Psoas muscle (tissue), 8 donors: Measurements from ENCODE around the gene WDR91. TPM values are rescaled to one million over a fixed set of nuclear protein-coding genes. Genes with fewer than 3 reads are reported as not detected.
"Not testable (repeated sequence)": the region's sequence is repeated elsewhere in the genome, so short reads cannot be mapped to it uniquely, and the experiment has no call there.

ENCODE experiments used
- ATAC-seq, 4 donors: fragments of 200-7000 bp; cut with Tn5 transposase; one replicate each; pipeline ENCODE4 v1.9.1; 2020; ENCODE audit warnings: moderate library complexity in 3 of 4, mild to moderate bottlenecking in 2 of 4
- DNase-seq, 2 donors: peaks; one replicate each; pipeline ENCODE4 v3.0.0-alpha.2; 2020
- H3K27ac ChIP-seq: fragments of 200-600 bp; one replicate; pipeline ENCODE4 v1.8.0; 2022
- H3K27me3 ChIP-seq, 3 donors: fragments of 200-600 bp in 1 of 3; one replicate each; pipeline versions ENCODE4 v1.6.1 to v1.8.0; 2013 to 2022; ENCODE audit warnings: low read length in 2 of 3, mild to moderate bottlenecking in 2 of 3, moderate library complexity in 1 of 3; ENCODE audit not compliant: insufficient read depth in 3 of 3
- H3K36me3 ChIP-seq, 2 donors: fragments of 200-600 bp in 1 of 2; one replicate each; pipeline versions ENCODE4 v1.6.1 to v1.8.0; 2013 to 2022; ENCODE audit warnings: low read depth in 1 of 2, mild to moderate bottlenecking in 1 of 2, moderate library complexity in 1 of 2; ENCODE audit not compliant: insufficient read depth in 1 of 2
- H3K4me1 ChIP-seq: fragments of 200-600 bp; one replicate; pipeline ENCODE4 v1.8.0; 2022
- H3K4me3 ChIP-seq: fragments of 200-600 bp; one replicate; pipeline ENCODE4 v1.8.0; 2022; ENCODE audit warnings: mild to moderate bottlenecking
- H3K9me3 ChIP-seq: fragments of 200-600 bp; one replicate; pipeline ENCODE4 v1.8.0; 2022
- WGBS, 3 donors: extraction: QIAGEN DNeasy Blood & Tissue Kit; methylation state at CpG; one replicate each; pipeline versions ENCODE4 v1.1.6 to v1.1.7; 2013; 5-methylcytosine and 5-hydroxymethylcytosine counted together
- intact Hi-C, 2 donors: fragments of 100-400 bp; cut with DNase I; formaldehyde crosslinking; loops; one replicate each; pipeline versions ENCODE4 v1.11.0 to v1.14.2; 2022
- polyA plus RNA-seq, 3 donors: library from polyadenylated mRNA; stranded (reverse); fragments of 200-250 nt; gene quantifications; one replicate each; pipeline ENCODE4 v1.2.3, GENCODE V29; 2013
- total RNA-seq, 4 donors: library from RNA; stranded (reverse); fragmentation: NEBNext Ultra II Directional in 2 of 4; extraction: Animal tissue kit (Norgen Biotek cat#: 25700) in 2 of 4; gene quantifications; one replicate each; pipeline versions ENCODE4 v1.2.1 to v1.2.4, GENCODE V29; 2021 to 2023
- TF ChIP-seq, protein P1 (sequence below): fragments of 200-600 bp; IDR thresholded peaks from one replicate; pipeline ENCODE4 v1.8.0; 2022; ENCODE audit warnings: antibody characterized with exemption
- donor health status: healthy with polysubstance abuse.
- donor health status: DM: no; HTN: no; CAD: no; lungs with moderate emphysema.
- donor health status: Bipolar disorder and iron deficiency.
- donor health status: healthy.
- donor health status: DM: yes; HTN: yes; CAD: no.
- donor health status: DM: no; HTN: no; CAD: no.
- donor health status: DM: no; HTN: no; CAD: no.
- donor health status: DM: yes; HTN: yes; CAD: no.

Gene WDR91
- total and polyA plus RNA-seq, 7 donors = 2.7 to 23.6 (median 4.8) TPM

DNA sequence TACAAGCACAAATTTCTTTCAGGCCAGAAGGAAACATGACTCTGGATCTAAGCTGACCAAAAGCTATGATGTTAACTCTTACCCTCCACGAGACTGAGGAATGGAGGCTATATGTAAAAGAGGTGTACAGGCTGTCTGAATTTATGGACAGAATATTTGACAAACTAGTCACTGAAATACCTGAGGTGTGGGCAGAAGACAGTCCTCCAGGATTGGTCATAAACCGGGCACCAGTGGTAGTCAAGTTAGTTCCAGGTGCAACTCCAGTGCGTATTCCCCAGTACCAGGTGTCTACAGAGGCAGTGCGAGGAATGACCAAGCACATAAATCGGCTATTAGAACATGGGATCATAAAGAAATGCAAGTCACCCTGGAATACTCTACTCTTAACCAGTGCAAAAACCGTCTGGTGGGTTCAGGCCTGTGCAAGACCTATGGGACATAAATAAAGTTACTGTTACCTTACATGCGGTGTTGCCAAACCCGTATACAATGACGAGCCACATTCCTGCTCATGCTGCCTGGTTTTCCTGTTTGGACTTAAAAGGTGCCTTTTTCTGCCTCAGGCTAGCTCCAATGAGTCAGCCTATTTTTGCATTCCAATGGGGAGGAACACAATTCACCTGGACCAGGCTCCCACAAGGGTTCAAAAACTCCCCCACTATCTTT lies 34.2 kb downstream of the WDR91 start:
- no peak overlapping the region for H3K4me3 ChIP-seq
- H3K4me1 ChIP-seq = no peaks in the 10 kb centered on the region
- DNase-seq (no peak), ATAC-seq (peak; percentile 17 to 38 (median 20))
- H3K36me3 ChIP-seq = peaks cover 2 to 77% of the 10 kb centered on the region in 2 donors
- intact Hi-C loops = loop anchor here in 1 of 2 donors (10.0 kb wide), 1 partner anchor 502 kb away; no protein-coding TSS in a partner anchor
- TF ChIP-seq, protein P1, sequence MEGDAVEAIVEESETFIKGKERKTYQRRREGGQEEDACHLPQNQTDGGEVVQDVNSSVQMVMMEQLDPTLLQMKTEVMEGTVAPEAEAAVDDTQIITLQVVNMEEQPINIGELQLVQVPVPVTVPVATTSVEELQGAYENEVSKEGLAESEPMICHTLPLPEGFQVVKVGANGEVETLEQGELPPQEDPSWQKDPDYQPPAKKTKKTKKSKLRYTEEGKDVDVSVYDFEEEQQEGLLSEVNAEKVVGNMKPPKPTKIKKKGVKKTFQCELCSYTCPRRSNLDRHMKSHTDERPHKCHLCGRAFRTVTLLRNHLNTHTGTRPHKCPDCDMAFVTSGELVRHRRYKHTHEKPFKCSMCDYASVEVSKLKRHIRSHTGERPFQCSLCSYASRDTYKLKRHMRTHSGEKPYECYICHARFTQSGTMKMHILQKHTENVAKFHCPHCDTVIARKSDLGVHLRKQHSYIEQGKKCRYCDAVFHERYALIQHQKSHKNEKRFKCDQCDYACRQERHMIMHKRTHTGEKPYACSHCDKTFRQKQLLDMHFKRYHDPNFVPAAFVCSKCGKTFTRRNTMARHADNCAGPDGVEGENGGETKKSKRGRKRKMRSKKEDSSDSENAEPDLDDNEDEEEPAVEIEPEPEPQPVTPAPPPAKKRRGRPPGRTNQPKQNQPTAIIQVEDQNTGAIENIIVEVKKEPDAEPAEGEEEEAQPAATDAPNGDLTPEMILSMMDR = no peak
- no peaks in the 10 kb centered on the region for H3K27me3 ChIP-seq
- 92 to 93% (median 92%) methylated on average over 9 of the region's 9 CpGs for WGBS, 3 donors
- H3K9me3 ChIP-seq = peaks cover 16% of the 10 kb centered on the region
- H3K27ac ChIP-seq = no peak overlapping the region

DNA sequence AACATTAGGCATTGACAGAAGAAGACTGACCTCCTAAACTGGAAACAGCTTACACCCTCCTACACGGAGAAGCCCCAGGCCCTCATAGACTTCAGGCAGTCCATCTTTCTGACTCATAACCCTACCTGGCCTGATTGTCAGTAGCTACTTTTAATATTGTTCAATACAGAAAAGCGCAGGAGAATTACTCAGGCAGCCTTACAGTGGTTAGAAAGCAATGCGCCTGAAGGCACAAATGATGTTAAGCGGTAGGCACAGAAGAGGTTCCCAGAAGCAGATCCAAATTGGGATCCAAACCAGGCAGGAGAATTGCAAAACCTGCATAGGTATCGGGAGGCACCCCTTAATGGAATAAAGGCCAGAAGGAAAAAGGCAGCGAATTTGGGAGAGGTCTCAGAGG lies 35.4 kb downstream of the WDR91 start:
- Histone ChIP-seq H3K36me3 (peaks cover under 1 to 64% of the 10 kb centered on the region in 2 donors), H3K9me3 (peaks cover 7% of the 10 kb centered on the region), H3K4me3 (no peak overlapping the region), H3K27ac (no peak overlapping the region), H3K27me3 (no peaks in the 10 kb centered on the region), H3K4me1 (no peaks in the 10 kb centered on the region)
- ATAC-seq (no peak), DNase-seq (no peak)
- TF ChIP-seq, protein P1 = no peak
- intact Hi-C loops = loop anchor here in 1 of 2 donors (10.0 kb wide), 1 partner anchor 501 kb away; no protein-coding TSS in a partner anchor
- WGBS, 3 donors = 91 to 98% (median 96%) methylated on average over 6 of the region's 6 CpGs

DNA sequence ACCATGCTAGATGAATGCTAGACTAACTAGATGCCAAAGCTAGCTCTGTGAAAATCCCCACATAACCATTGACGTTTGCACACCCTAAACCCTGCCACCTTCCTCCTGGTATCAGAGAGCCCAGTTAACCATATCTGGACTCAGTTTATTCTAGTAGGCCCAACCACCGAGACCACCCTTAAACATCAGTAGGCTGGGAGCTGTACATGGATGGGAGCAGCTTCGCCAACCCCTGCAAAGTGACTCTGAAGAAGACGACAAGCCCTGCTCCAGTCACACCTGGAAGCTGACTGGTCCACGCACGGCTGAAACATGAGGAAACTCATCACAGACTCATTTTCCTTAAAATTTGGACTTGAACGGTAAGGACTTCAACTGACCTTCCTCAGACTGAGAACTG lies 36.4 kb downstream of the WDR91 start:
- H3K27ac ChIP-seq = no peak overlapping the region
- TF ChIP-seq, protein P1 = no peak
- intact Hi-C loops = loop anchor here in 1 of 2 donors (10.0 kb wide), 1 partner anchor 500 kb away; no protein-coding TSS in a partner anchor
- no peak for DNase-seq
- H3K9me3 ChIP-seq = no peaks in the 10 kb centered on the region
- no peak for ATAC-seq
- 89 to 92% (median 92%) methylated on average over 7 of the region's 7 CpGs for WGBS, 3 donors
- peaks cover 0 to 54% of the 10 kb centered on the region in 2 donors for H3K36me3 ChIP-seq
- H3K27me3 ChIP-seq = no peaks in the 10 kb centered on the region
- no peaks in the 10 kb centered on the region for H3K4me1 ChIP-seq
- H3K4me3 ChIP-seq = no peak overlapping the region

DNA sequence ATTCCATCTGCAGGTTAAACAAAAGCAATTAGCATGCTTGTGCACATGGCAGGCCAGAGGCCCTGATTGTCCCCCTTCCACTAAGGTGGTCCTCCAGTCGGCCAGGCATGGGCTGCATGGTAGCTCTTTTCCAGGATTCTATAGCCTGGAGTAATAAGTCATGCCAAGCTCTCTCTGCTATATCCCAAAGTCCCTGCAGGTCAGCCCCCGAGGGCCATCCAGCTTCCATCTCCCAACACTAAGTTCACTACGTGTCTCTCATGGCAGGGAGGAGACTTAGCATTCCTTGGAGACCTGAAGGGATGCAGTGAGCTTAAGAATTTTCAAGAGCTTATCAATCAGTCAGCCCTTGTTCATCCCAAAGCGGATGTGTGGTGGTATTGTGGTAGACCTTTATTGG lies 37.4 kb downstream of the WDR91 start:
- intact Hi-C loops = loop anchor here in 1 of 2 donors (10.0 kb wide), 1 partner anchor 499 kb away; no protein-coding TSS in a partner anchor
- not testable (repeated sequence) for H3K4me3 ChIP-seq, H3K4me1 ChIP-seq, H3K27ac ChIP-seq, ATAC-seq, DNase-seq, H3K27me3 ChIP-seq, H3K9me3 ChIP-seq
- peaks cover 0 to 44% of the 10 kb centered on the region in 2 donors for H3K36me3 ChIP-seq
- 73 to 81% (median 74%) methylated on average over 4 of the region's 4 CpGs for WGBS, 3 donors

DNA sequence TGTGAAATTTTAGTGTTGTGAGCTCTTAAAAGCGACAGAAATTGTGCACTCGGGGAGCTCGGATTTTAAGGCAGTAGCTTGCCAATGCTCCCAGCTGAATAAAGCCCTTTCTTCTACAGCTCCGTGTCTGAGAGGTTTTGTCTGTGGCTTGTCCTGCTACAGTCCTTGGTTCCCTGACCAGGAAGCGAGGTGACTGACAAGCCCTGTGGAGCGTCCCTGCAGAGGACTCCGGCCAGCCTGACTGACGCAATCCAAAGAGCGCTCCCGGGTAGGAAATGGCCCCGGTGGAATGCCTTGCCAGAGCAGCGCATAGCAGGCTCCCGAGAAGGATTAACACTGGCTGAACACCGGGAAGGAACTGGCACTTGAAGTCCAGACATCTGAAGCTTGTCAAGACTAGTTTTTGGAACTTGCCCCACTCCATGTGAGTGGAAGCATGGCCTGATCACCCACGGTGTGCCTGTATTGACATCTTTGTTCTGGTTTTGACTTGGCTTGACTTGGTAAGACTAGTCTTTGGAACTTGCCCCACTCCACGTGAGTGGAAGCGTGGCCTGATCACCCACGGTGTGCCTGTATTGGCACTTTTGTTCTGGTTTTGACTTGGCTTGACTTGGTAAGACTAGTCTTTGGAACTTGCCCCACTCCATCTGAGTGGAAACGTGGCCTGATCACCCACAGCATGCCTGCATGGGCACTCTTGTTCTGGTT lies 39.6 kb downstream of the WDR91 start:
- not testable (repeated sequence) for H3K27me3 ChIP-seq, H3K9me3 ChIP-seq
- intact Hi-C loops = loop anchor here in 1 of 2 donors (10.0 kb wide), 1 partner anchor 497 kb away; no protein-coding TSS in a partner anchor
- DNase-seq (peak; percentile 81 to 93), ATAC-seq (peak; percentile 49 to 68 (median 59))
- Histone ChIP-seq H3K4me1 (peaks cover 22% of the 10 kb centered on the region), H3K36me3 (peaks cover 0 to 40% of the 10 kb centered on the region in 2 donors), H3K4me3 (peak overlapping the region; percentile 97), H3K27ac (peak overlapping the region; percentile 100)
- WGBS, 3 donors = 21 to 32% (median 22%) methylated on average over 19 of the region's 19 CpGs

DNA sequence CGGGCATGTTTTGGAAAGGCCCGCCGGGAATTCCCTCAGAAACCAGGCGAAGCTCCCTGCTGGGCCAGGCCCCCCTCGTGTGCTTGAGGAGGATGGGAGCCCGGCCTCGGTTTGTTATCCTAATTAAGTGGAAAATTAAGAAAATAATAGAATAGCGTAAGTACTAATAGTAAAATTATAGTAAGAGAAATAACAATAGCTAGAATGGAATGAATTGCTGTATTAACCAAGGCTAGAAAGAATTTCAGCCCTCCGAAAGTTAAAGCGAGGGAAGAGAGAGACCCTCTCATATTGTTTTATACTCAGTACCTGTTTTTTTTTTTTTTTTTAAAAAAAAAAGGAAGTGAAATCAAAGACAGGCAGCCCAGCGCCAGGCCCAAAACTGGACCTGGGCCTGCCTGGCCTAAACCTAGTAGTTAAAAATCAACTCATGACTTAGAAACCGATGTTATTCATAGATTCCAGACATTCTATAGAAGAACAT lies 40.3 kb downstream of the WDR91 start:
- not testable (repeated sequence) for ATAC-seq, H3K27me3 ChIP-seq, DNase-seq, H3K9me3 ChIP-seq
- WGBS, 3 donors = 13 to 16% (median 15%) methylated on average over 12 of the region's 12 CpGs
- intact Hi-C loops = loop anchor here in 1 of 2 donors (10.0 kb wide), 1 partner anchor 496 kb away; no protein-coding TSS in a partner anchor
- H3K4me3 ChIP-seq = peak overlapping the region; percentile 97
- H3K4me1 ChIP-seq = peaks cover 29% of the 10 kb centered on the region
- H3K27ac ChIP-seq = peak overlapping the region; percentile 100
- H3K36me3 ChIP-seq = peaks cover 0 to 40% of the 10 kb centered on the region in 2 donors
